NCI-H2196 treated with DMSO at 0.1 percent for 48 hours (cell line): ENCODE data around the gene DUSP1.

Source experiments
- DNase-seq: peaks from one replicate; lab custom pipeline; 2025; ENCODE audit not compliant: unreplicated experiment; lab: John Stamatoyannopoulos, UW

Gene DUSP1

GRCh38 chr5:172745838-172746237 is 25.2 kb downstream of the DUSP1 start:
- DNase-seq = no peak

DNA sequence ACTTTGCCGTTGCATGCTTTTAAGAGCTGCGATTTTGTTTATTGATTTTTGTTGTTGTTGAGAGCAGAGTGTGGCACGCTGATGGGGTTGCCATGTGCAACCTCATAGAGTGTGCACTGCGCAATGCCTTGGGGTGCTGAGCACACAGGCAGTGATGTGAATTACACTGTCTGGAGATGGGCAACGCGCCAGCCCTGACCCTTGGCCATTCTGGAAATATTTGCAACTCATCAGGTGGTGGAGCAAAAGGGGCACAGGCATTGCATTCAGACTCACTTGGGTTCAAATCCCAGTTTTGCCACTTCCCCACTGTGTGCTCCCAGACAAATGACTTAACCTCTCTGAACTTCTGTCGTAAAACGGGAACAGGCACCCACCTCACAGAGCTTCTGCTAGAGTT is 25.6 kb downstream of the DUSP1 start:
- no peak for DNase-seq

DNA sequence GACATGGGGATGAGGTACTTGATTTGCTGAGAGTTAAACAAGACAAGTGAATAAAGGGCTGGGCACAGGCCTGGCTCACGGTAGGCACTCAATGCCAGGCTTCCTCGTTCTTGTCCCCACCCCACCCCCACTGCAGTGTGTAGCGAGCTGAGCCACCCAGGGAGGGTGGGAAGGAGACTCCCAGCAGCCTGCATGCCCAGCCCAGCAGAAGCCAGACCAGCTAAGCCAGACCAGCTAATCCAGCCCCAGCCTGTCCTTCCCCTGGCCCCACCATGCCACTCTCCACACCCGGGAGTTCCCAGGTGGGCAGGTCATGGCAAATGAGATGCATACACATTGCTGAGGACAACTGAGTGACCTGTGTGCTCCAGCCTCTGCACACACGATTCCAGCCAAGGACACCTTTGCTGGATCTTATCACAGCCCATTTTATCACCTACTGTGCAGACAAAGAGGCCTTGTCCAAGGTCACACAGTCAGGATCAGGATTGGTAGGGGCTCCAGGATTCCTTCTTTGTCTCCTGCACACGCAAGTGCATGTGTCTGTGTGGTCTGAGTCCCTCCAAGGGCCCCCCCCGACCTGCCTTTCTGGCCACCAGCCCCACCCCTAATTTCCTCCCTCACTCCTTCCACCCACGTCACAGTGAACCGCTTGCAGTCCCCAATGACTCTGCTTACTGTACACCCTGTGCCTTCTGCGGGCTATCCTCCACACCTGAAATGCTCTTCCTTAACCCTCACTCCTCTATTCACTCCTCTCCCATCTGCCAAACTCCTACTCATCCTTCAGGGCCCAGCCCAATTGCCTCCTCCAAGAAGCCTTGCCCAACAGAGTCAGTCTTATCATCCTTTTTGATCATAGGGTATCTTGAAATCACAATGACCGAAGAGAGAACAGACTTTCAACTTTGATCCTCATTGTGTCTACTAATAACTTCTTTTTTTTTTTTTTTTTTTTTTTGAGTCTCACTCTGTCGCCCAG is 26.6 kb downstream of the DUSP1 start:
- DNase-seq = no peak

- DNase-seq = no peak
Measured at GRCh38 chr5:172743112-172743959, 27.7 kb downstream of the DUSP1 start.

GRCh38 chr5:172741206-172741582 is 29.8 kb downstream of the DUSP1 start:
- no peak for DNase-seq

DNA sequence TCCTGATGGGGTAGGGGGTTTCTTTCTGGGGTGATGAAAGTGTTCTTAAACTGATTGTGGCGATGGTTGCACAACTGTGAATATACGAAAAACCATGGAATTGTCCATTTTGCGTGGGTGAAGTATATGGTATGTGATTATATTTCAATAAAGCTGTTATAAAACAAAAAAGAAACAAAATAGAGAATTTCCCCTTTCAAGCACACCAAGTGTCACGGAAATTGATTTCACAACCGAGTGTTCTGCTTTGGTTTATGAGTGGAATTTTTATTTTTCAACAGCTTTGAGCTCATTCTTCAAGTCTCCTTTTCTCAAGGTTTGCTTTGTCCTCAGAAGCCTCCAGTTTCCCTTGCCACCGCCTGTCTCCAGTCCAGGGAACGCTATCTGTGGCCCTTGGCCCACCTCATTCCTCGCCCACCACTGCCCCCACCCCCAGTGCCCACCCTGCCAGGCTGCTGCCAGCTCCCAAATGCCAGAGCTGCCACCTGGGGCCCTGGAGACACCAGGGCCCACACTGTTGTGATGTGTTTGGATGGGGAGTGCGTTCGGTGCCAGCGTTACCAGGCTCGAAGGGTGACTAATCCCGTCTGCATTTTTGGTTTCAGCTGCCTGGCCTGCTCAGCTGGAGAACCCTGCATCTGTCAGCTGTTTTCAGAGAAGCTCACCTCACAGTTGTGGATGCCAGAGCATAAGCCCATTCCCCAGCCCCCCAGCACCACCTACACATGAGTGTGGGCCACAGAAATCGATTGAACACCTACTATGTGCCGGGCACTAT is 30.4 kb downstream of the DUSP1 start:
- no peak for DNase-seq

- DNase-seq = no peak
Measured at GRCh38 chr5:172739375-172739774, 31.6 kb downstream of the DUSP1 start.

GRCh38 chr5:172736508-172737135 is 34.4 kb downstream of the DUSP1 start:
- DNase-seq = no peak

DNA sequence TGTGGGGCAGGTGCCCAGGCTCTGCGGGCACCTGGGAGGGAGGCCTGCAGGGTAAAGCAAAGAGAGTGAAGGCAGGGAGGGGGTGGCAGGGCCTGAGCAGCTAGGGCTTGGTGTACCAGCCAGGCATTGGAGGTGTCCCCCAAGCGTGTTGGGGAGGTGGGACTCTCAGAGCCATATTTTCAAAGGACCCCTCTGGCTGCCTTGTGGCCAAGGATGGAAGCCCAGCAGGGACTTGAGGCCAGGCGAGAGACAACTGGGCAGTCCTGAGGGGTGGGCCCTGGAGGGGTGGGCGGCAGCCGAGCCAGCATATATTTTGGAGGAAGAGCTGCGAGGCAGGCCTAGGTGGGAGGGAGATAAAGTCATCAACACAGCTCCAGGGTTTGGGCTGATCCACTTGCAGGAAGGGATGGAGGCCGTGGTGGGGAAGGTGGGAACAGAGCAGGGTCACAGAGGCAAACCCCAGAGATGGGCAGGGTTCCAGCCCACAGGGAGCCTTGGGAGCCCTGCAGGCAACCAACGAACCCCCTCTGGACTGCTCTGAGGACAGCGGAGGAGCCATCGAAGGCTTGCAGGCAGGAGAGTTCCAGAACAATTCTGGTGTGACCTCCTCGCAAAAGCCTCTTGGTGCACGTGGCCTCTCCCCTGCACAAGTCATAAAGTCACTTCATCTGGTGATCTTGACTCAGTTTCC is 35.7 kb downstream of the DUSP1 start:
- no peak for DNase-seq

GRCh38 chr5:172733974-172734346 is 37.0 kb downstream of the DUSP1 start:
- no peak for DNase-seq

DNA sequence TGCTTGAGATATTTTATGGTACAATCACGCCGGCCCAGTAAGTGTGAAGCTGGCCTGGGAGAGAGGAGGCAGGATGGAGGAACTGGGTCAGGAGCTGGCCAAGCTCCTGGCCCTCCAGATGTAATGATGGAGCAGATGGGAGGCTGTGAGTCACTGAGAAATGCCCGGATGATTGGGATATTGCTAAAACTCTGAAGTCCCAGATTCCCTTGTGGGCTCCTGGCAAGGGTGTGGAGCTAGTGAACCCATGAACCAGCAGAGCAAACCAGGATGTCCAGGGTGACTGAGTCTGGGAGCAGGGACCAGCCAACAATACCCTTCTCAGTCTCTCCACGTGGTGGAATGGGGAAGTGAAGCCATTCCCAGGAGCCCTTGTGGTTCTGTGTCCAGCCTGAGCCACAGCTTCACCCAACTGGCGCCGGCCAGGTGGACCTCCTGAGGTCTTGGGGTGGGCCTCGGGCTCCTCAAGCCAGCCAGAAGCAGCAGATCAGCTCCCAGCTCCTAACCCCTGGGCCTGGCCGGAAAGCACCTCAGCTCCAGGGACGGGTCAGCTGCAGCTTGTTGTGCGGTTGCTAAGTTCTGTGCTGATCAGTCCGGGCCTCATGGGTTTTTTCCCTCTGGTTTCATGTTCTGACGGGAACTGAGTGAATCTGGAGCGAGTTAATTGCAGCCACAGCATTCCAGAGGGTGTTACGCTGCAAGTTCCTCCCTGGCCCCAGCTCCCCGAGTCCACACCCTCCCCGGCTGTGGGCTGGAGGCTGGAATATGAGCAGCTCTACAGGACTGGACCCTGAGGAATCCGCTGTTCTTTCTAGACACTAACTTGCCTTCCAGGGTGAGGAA is 37.6 kb downstream of the DUSP1 start:
- no peak for DNase-seq

GRCh38 chr5:172732201-172732865 is 38.7 kb downstream of the DUSP1 start:
- no peak for DNase-seq

DNA sequence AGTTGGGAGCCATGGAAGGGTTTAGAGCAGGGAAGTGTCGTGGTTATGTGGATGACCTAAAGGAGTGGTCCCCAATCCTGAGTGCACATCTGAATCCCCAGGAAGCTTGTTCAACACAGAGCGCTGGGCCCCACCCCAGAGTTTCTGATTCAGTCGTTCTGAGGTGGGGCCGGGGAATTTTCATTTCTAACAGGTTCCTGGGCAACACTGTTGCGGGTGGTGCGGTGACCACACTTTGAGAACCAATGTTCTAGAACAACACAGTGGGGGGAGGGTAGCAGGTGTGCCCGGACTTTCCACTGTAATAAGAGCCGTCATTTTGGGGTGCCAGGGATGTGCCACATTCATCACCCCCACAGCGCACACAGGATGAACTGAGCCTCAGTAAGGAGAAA is 39.3 kb downstream of the DUSP1 start:
- no peak for DNase-seq

DNA sequence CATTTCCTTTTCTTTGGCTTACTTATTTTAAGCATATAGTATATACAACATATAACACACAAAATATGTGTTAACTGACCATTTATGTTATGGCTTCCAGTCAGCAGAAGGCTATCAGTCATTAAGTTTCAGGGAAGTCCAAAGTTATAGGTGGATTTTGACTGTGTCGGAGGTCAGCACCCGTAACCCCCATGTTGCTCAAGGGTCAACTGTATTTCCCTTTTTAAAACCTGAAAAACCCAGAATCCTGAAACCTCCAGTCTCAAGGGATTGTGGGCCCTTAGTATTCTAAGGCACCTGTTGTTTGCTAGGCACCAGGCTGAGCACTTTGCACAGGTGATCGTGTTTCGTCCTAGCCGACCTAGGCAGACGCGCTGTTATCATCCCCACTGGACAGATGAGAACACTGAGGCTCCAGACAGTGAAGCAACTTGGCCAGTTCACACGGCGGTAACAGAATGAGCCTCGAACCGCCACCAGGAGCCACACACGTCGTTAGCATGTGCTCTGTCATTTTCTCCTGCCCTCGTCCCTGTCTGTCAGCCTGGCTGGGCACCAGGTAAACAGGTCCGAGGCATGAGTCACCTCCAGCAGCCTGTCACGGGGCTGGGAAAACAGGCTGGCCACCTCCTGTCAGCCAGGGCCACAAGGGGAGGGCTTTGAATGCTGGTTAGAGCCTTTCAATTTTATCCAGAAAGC is 39.9 kb downstream of the DUSP1 start:
- no peak for DNase-seq

DNA sequence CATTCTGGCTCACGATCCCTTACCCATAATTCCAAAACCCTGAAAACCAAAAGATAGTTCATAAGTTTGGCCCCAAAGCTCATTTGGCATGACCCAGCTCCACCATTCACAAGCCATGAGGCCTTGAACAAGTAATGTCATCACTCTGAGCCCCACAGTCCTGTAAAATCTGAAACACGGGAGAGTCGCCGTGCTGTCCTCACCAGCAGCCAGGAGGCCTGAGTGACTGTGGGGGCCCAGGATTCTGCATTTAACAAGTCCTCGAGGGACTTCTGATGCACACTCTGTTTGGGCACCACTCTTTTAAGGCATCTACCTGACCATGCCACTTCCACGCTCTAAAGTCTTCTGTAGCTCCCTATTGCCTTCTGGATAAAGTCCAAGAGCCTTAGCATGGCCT is 40.8 kb downstream of the DUSP1 start:
- no peak for DNase-seq

GRCh38 chr5:172729588-172729987 is 41.4 kb downstream of the DUSP1 start:
- DNase-seq = no peak

DNA sequence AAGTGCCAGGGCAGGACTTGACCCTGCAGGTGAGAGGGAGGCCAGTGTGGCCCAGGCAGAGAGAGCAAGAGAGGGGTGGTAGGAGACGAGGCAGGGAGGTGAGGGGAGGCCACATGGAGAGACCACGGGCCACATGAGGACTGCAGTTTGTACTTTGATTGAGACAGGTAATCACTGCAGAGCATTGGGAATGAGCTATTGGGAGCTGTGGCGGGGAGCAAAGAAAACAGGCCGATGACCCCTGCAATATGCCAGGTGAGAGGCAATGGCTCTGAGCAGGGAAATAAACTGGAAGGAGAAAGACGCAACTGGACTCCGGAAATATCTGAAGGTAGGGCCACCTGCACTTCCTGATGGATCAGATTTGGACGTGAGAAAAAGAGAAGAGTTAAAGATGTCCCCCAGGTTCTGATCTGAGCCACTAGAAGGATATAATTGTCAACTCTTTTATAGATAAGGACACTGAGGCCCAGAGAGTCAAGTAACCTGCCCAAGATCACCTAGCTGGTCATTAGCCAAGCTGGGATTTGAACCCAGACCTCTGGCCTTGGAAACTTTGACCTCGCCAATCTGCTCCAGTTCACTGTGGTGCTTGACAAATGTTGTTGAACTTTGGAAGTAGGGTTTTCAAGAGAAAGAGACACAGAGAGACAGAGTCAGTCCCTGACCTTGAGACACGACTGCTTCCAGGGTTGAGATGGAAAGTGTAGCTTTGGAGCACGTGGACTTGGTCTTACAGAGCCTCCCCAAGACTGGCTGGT is 42.3 kb downstream of the DUSP1 start:
- DNase-seq = no peak
